GM23338 (cell line): ENCODE data around the gene TTBK1. TPM values are rescaled to one million over a fixed set of nuclear protein-coding genes. Genes with fewer than 3 reads are reported as not detected.

ENCODE experiments used
- ATAC-seq: fragments of 200-7000 bp; cut with Tn5 transposase; 3 replicates; pipeline ENCODE4 v1.9.1; 2020
- DNase-seq: peaks from one replicate; pipeline ENCODE4 v3.0.0-alpha.2; 2015; ENCODE audit warnings: low spot score
- H2AFZ ChIP-seq: fragments of 200-600 bp; sonication (generic); 2 replicates; pipeline ENCODE4 v1.8.0; 2016; ENCODE audit warnings: antibody characterized with exemption, mild to moderate bottlenecking, moderate library complexity
- H3F3A ChIP-seq: fragments of 200-600 bp; sonication (generic); replicated peaks from 2 replicates; pipeline ENCODE4 v1.8.0; 2017; ENCODE audit warnings: antibody characterized with exemption, mixed run types, low read depth
- H3K27ac ChIP-seq: fragments of 200-600 bp; sonication (generic); 2 replicates; pipeline ENCODE4 v1.6.1; 2016; ENCODE audit warnings: low read depth
- H3K27me3 ChIP-seq: fragments of 200-600 bp; sonication (generic); 2 replicates; pipeline ENCODE4 v1.8.0; 2016; ENCODE audit warnings: mild to moderate bottlenecking, mixed run types, moderate library complexity; ENCODE audit not compliant: insufficient read depth
- H3K36me3 ChIP-seq: fragments of 200-600 bp; sonication (generic); 2 replicates; pipeline ENCODE4 v1.8.0; 2016; ENCODE audit warnings: mild to moderate bottlenecking; ENCODE audit not compliant: insufficient read depth
- H3K4me1 ChIP-seq: fragments of 200-600 bp; sonication (generic); 2 replicates; pipeline ENCODE4 v1.8.0; 2016; ENCODE audit warnings: mild to moderate bottlenecking, moderate library complexity; ENCODE audit not compliant: insufficient read depth
- H3K4me2 ChIP-seq: fragments of 200-600 bp; sonication (generic); 2 replicates; pipeline ENCODE4 v1.7.1; 2017; ENCODE audit warnings: mixed run types
- H3K4me3 ChIP-seq: fragments of 200-600 bp; sonication (generic); 2 replicates; pipeline ENCODE4 v1.6.1; 2016; ENCODE audit warnings: mixed run types
- H3K79me2 ChIP-seq: fragments of 200-600 bp; sonication (generic); replicated peaks from 2 replicates; pipeline ENCODE4 v1.8.0; 2017; ENCODE audit warnings: mild to moderate bottlenecking; ENCODE audit not compliant: insufficient read depth
- H3K9me2 ChIP-seq: fragments of 200-600 bp; sonication (generic); 2 replicates; pipeline ENCODE4 v1.8.0; 2017; ENCODE audit not compliant: insufficient read depth
- H4K20me1 ChIP-seq: fragments of 200-600 bp; sonication (generic); replicated peaks from 2 replicates; pipeline ENCODE4 v1.8.0; 2017; ENCODE audit warnings: mild to moderate bottlenecking; ENCODE audit not compliant: insufficient read depth
- H3K27ac Mint-ChIP-seq: 2 replicates; pipeline ENCODE4 v1.8.0; 2020; ENCODE audit warnings: inconsistent platforms, mild to moderate bottlenecking, moderate library complexity, mixed read lengths
- H3K27me3 Mint-ChIP-seq: 3 replicates; pipeline ENCODE4 v1.8.0; 2022; ENCODE audit warnings: low read depth, mild to moderate bottlenecking, moderate library complexity, mixed read lengths, inconsistent platforms; ENCODE audit not compliant: insufficient read depth, poor library complexity
- H3K36me3 Mint-ChIP-seq: 3 replicates; pipeline ENCODE4 v1.8.0; 2021; ENCODE audit warnings: low read depth, mild to moderate bottlenecking, inconsistent platforms, moderate library complexity, mixed read lengths
- H3K4me1 Mint-ChIP-seq: 3 replicates; pipeline ENCODE4 v1.8.0; 2020; ENCODE audit warnings: mild to moderate bottlenecking, inconsistent platforms, mixed read lengths
- H3K4me3 Mint-ChIP-seq: 3 replicates; pipeline ENCODE4 v1.8.0; 2021; ENCODE audit warnings: moderate library complexity, mild to moderate bottlenecking, inconsistent platforms, mixed read lengths
- H3K9me3 Mint-ChIP-seq: 3 replicates; pipeline ENCODE4 v1.8.0; 2020; ENCODE audit warnings: moderate library complexity, mild to moderate bottlenecking, inconsistent platforms, mixed read lengths
- CREB1 ChIP-seq: fragments of 250-450 bp; sonication (Bioruptor Pico); IDR thresholded peaks from 2 replicates; pipeline ENCODE4 v1.5.0; 2020; ENCODE audit warnings: low read depth, mild to moderate bottlenecking, moderate library complexity
- CTCF ChIP-seq, 2 experiments: fragments of 200-600 bp in 1 of 2; sonication (generic) in 1 of 2; conservative IDR thresholded peaks; 2 replicates each; pipeline versions ENCODE4 v1.5.1 to v1.6.1; 2016 to 2017; ENCODE audit warnings: antibody characterized with exemption in 2 of 2, low read depth in 2 of 2, mild to moderate bottlenecking in 2 of 2, moderate library complexity in 1 of 2
- ETS1 ChIP-seq: IDR thresholded peaks from 2 replicates; pipeline ENCODE4 v1.6.1; 2016; ENCODE audit warnings: antibody characterized with exemption
- EZH2 ChIP-seq: fragments of 200-600 bp; sonication (generic); IDR thresholded peaks from one replicate; pipeline ENCODE4 v1.8.0; 2017; ENCODE audit warnings: antibody characterized with exemption, mild to moderate bottlenecking, low read depth; ENCODE audit not compliant: unreplicated experiment
- EZH2phosphoT487 ChIP-seq: fragments of 200-600 bp; sonication (generic); IDR thresholded peaks from one replicate; pipeline ENCODE4 v1.8.1; 2018; ENCODE audit warnings: antibody characterized with exemption; ENCODE audit not compliant: unreplicated experiment
- JUNB ChIP-seq: IDR thresholded peaks from one replicate; pipeline ENCODE4 v1.6.1; 2016; ENCODE audit warnings: antibody characterized with exemption; ENCODE audit not compliant: unreplicated experiment
- NANOG ChIP-seq: IDR thresholded peaks from 2 replicates; pipeline ENCODE4 v1.6.1; 2016; ENCODE audit warnings: antibody characterized with exemption, borderline replicate concordance
- STAT1 ChIP-seq: IDR thresholded peaks from one replicate; pipeline ENCODE4 v1.6.1; 2016; ENCODE audit warnings: antibody characterized with exemption; ENCODE audit not compliant: unreplicated experiment
- ZNF114 ChIP-seq: fragments of 250-450 bp; sonication (Bioruptor Pico); IDR thresholded peaks from 2 replicates; pipeline ENCODE4 v1.5.0; 2020; ENCODE audit warnings: mild to moderate bottlenecking, moderate library complexity
- ZNF331 ChIP-seq: fragments of 250-450 bp; sonication (Bioruptor Pico); IDR thresholded peaks from 2 replicates; pipeline ENCODE4 v1.5.0; 2020; ENCODE audit warnings: low read depth, mild to moderate bottlenecking, moderate library complexity
- ZNF462 ChIP-seq: fragments of 250-450 bp; sonication (Bioruptor Pico); IDR thresholded peaks from 2 replicates; pipeline ENCODE4 v1.5.0; 2020; ENCODE audit warnings: mild to moderate bottlenecking, moderate library complexity
- polyA plus RNA-seq: library from polyadenylated mRNA; unstranded; fragments of >200 nt; fragmentation: Nextera tagmentation; extraction: Ambion mirVana; gene quantifications from 2 replicates; pipeline ENCODE4 v1.2.1, GENCODE V29; 2016
- total RNA-seq: library from RNA; depleted of rRNA; stranded (reverse); fragments of >200 nt; shearing (Covaris generic); gene quantifications from 2 replicates; pipeline ENCODE4 v1.2.3, GENCODE V29; 2014
- TF ChIP-seq, protein P1 (sequence below): IDR thresholded peaks from one replicate; pipeline ENCODE4 v1.6.1; 2018; ENCODE audit warnings: antibody characterized with exemption; ENCODE audit not compliant: unreplicated experiment

Gene TTBK1
- total and polyA plus RNA-seq, 2 experiments from 2014 or later, result 0.29 to 1.1 TPM

- no peak overlapping the region for H2AFZ ChIP-seq
- Mint-ChIP-seq H3K4me3 (no peak overlapping the region), H3K27ac (no peak overlapping the region), H3K4me1 (peaks cover 45% of the 10 kb centered on the region), H3K36me3 (no peaks in the 10 kb centered on the region), H3K9me3 (no peaks in the 10 kb centered on the region), H3K27me3 (peaks cover 60% of the 10 kb centered on the region)
- peaks cover 25% of the 10 kb centered on the region for H3K4me1 ChIP-seq
- H3K36me3 ChIP-seq, result no peaks in the 10 kb centered on the region
- TF ChIP-seq ZNF114 (CRISPR knock-in tag), result no peak
- no peak for TF ChIP-seq CTCF (conservative IDR thresholded peaks at IDR 0.05; ENCODE audit: low read depth in 2 of 2)
- TF ChIP-seq ZNF331 (CRISPR knock-in tag), result no peak
- TF ChIP-seq ETS1, result no peak
- TF ChIP-seq NANOG, result no peak
- TF ChIP-seq EZH2phosphoT487, result no peak
- no peak for TF ChIP-seq EZH2
- TF ChIP-seq CREB1 (CRISPR knock-in tag), result no peak
- TF ChIP-seq, protein P1, sequence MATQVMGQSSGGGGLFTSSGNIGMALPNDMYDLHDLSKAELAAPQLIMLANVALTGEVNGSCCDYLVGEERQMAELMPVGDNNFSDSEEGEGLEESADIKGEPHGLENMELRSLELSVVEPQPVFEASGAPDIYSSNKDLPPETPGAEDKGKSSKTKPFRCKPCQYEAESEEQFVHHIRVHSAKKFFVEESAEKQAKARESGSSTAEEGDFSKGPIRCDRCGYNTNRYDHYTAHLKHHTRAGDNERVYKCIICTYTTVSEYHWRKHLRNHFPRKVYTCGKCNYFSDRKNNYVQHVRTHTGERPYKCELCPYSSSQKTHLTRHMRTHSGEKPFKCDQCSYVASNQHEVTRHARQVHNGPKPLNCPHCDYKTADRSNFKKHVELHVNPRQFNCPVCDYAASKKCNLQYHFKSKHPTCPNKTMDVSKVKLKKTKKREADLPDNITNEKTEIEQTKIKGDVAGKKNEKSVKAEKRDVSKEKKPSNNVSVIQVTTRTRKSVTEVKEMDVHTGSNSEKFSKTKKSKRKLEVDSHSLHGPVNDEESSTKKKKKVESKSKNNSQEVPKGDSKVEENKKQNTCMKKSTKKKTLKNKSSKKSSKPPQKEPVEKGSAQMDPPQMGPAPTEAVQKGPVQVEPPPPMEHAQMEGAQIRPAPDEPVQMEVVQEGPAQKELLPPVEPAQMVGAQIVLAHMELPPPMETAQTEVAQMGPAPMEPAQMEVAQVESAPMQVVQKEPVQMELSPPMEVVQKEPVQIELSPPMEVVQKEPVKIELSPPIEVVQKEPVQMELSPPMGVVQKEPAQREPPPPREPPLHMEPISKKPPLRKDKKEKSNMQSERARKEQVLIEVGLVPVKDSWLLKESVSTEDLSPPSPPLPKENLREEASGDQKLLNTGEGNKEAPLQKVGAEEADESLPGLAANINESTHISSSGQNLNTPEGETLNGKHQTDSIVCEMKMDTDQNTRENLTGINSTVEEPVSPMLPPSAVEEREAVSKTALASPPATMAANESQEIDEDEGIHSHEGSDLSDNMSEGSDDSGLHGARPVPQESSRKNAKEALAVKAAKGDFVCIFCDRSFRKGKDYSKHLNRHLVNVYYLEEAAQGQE, result no peak
- TF ChIP-seq STAT1, result no peak
- TF ChIP-seq JUNB, result no peak
- TF ChIP-seq ZNF462, result no peak
- H3F3A ChIP-seq, result no peaks in the 10 kb centered on the region; the same call in 1 of the 2 replicates
- H3K27me3 ChIP-seq, result peaks cover 84% of the 10 kb centered on the region
- H3K4me2 ChIP-seq, result no peak overlapping the region
- H3K79me2 ChIP-seq, result no peaks in the 10 kb centered on the region
- no peak for DNase-seq
- no peak overlapping the region for H3K27ac ChIP-seq
- H3K4me3 ChIP-seq, result no peak overlapping the region
- ATAC-seq, result no peak
- no peaks in the 10 kb centered on the region for H3K9me2 ChIP-seq
- no peaks in the 10 kb centered on the region for H4K20me1 ChIP-seq
Observed at GRCh38 chr6:43273707-43274106, 30.4 kb downstream of the TTBK1 start.
